IMR-90 (cell line): ENCODE results near the gene C1QTNF7. TPM values are rescaled to one million over a fixed set of nuclear protein-coding genes. Genes with fewer than 3 reads are reported as not detected.

Experiments used
- ATAC-seq: fragments of 200-7000 bp; cut with Tn5 transposase; 2 replicates; pipeline ENCODE4 v1.9.1; 2020; ENCODE audit warnings: low read depth, mild to moderate bottlenecking, moderate library complexity
- BruUV-seq: library from RNA; stranded (reverse); fragments of 400-500 nt; replicated peaks from 2 replicates; lab custom pipeline; 2021; lab: Mats Ljungman, UMichigan
- CTCF ChIA-PET: fragments of 300-600 bp; formaldehyde crosslinking; extraction: SDS; loops from one replicate; lab custom pipeline; 2021; ENCODE audit warnings: antibody characterized with exemption; lab: Yijun Ruan, JAX
- POLR2A ChIA-PET: fragments of 300-600 bp; sonication (Branson Sonifier 250); formaldehyde crosslinking; loops from one replicate; lab custom pipeline; 2022; ENCODE audit warnings: antibody characterized with exemption; ENCODE audit not compliant: unreplicated experiment; lab: Charles Lee
- DNase-seq: peaks from one replicate; pipeline ENCODE4 v3.0.0; 2013
- H2AFZ ChIP-seq: replicated peaks from 2 replicates; pipeline ENCODE3; 2013; ENCODE audit warnings: low read length, mild to moderate bottlenecking; ENCODE audit not compliant: poor library complexity
- H2AK5ac ChIP-seq: 2 replicates; pipeline ENCODE4 v1.6.1; 2013; ENCODE audit warnings: low read depth, low read length, inconsistent platforms
- H2AK9ac ChIP-seq: replicated peaks from 2 replicates; pipeline ENCODE3; 2013; ENCODE audit warnings: mild to moderate bottlenecking, low read depth, low read length, moderate library complexity; ENCODE audit not compliant: poor library complexity
- H2BK120ac ChIP-seq: 2 replicates; pipeline ENCODE4 v1.6.1; 2013; ENCODE audit warnings: low read depth, low read length, inconsistent platforms
- H2BK15ac ChIP-seq: 3 replicates; pipeline ENCODE4 v1.6.1; 2013; ENCODE audit warnings: low read depth, low read length, inconsistent platforms
- H2BK20ac ChIP-seq: 2 replicates; pipeline ENCODE4 v1.6.1; 2013; ENCODE audit warnings: low read depth, mild to moderate bottlenecking, inconsistent platforms, low read length, moderate library complexity
- H2BK5ac ChIP-seq: 2 replicates; pipeline ENCODE4 v1.6.1; 2013; ENCODE audit warnings: mild to moderate bottlenecking, low read depth, low read length, inconsistent platforms; ENCODE audit not compliant: poor library complexity, severe bottlenecking
- H3K14ac ChIP-seq: replicated peaks from 2 replicates; pipeline ENCODE4 v1.6.1; 2013; ENCODE audit warnings: low read depth, low read length, inconsistent platforms
- H3K18ac ChIP-seq: 2 replicates; pipeline ENCODE4 v1.6.1; 2013; ENCODE audit warnings: low read depth, low read length, control low read depth
- H3K23ac ChIP-seq: 2 replicates; pipeline ENCODE4 v1.6.1; 2013; ENCODE audit warnings: low read depth, low read length, inconsistent platforms
- H3K27ac ChIP-seq: 2 replicates; pipeline ENCODE4 v1.5.1; 2013; ENCODE audit warnings: mild to moderate bottlenecking, control low read depth, low read length; ENCODE audit not compliant: insufficient read depth
- H3K27me3 ChIP-seq: 2 replicates; pipeline ENCODE4 v1.6.1; 2013; ENCODE audit warnings: low read length; ENCODE audit not compliant: control insufficient read depth, insufficient read depth
- H3K36me3 ChIP-seq: 2 replicates; pipeline ENCODE4 v1.6.1; 2013; ENCODE audit warnings: low read length, mixed read lengths; ENCODE audit not compliant: control insufficient read depth, insufficient read depth
- H3K4ac ChIP-seq: 2 replicates; pipeline ENCODE4 v1.6.1; 2013; ENCODE audit warnings: low read depth, low read length, inconsistent platforms
- H3K4me1 ChIP-seq: 2 replicates; pipeline ENCODE4 v1.6.1; 2013; ENCODE audit warnings: low read length, mixed read lengths; ENCODE audit not compliant: control insufficient read depth, insufficient read depth
- H3K4me2 ChIP-seq: 2 replicates; pipeline ENCODE4 v1.6.1; 2013; ENCODE audit warnings: low read depth, mild to moderate bottlenecking, control low read depth, low read length, moderate library complexity
- H3K4me3 ChIP-seq: 2 replicates; pipeline ENCODE4 v1.5.1; 2013; ENCODE audit warnings: low read depth, mild to moderate bottlenecking, control low read depth, low read length, moderate library complexity; ENCODE audit not compliant: insufficient read depth
- H3K56ac ChIP-seq: 2 replicates; pipeline ENCODE4 v1.6.1; 2013; ENCODE audit warnings: low read length, inconsistent platforms; ENCODE audit not compliant: insufficient read depth; ENCODE audit errors: extremely low read depth
- H3K79me1 ChIP-seq, 2 experiments: 2 replicates each; pipeline ENCODE4 v1.6.1; 2013; ENCODE audit warnings: low read length in 2 of 2, inconsistent platforms in 1 of 2, low read depth in 1 of 2
- H3K9ac ChIP-seq: 2 replicates; pipeline ENCODE4 v1.6.1; 2013; ENCODE audit warnings: low read depth, low read length, control low read depth
- H3K9me1 ChIP-seq: 2 replicates; pipeline ENCODE4 v1.6.1; 2013; ENCODE audit warnings: low read length, inconsistent platforms; ENCODE audit not compliant: insufficient read depth
- H3K9me3 ChIP-seq: 2 replicates; pipeline ENCODE4 v1.6.1; 2013; ENCODE audit warnings: low read length; ENCODE audit not compliant: control insufficient read depth, insufficient read depth
- H4K20me1 ChIP-seq: 2 replicates; pipeline ENCODE4 v1.6.1; 2013; ENCODE audit warnings: low read length, inconsistent platforms; ENCODE audit not compliant: insufficient read depth
- H4K5ac ChIP-seq: 2 replicates; pipeline ENCODE4 v1.6.1; 2013; ENCODE audit warnings: mild to moderate bottlenecking, low read depth, low read length, control low read depth
- H4K8ac ChIP-seq, 2 experiments: 2 replicates each; pipeline ENCODE4 v1.6.1; 2013; ENCODE audit warnings: low read depth in 2 of 2, low read length in 2 of 2, control low read depth in 1 of 2, inconsistent platforms in 1 of 2
- H4K91ac ChIP-seq: 2 replicates; pipeline ENCODE4 v1.6.1; 2013; ENCODE audit warnings: low read depth, low read length, inconsistent platforms; ENCODE audit not compliant: insufficient read depth
- BHLHE40 ChIP-seq: fragments of 150-350 bp; IDR thresholded peaks from 2 replicates; pipeline ENCODE4 v1.6.1; 2016; ENCODE audit warnings: mild to moderate bottlenecking, low read depth, low read length
- CEBPB ChIP-seq: IDR thresholded peaks from 2 replicates; pipeline ENCODE4 v1.6.1; 2012; ENCODE audit warnings: low read depth, low read length, improper control_type of control experiment
- CHD1 ChIP-seq: IDR thresholded peaks from 2 replicates; pipeline ENCODE4 v1.6.1; 2012; ENCODE audit warnings: low read depth, low read length, improper control_type of control experiment
- FOS ChIP-seq: fragments of 150-350 bp; IDR thresholded peaks from 2 replicates; pipeline ENCODE4 v1.6.1; 2016; ENCODE audit warnings: low read depth, low read length
- MAFK ChIP-seq: IDR thresholded peaks from 2 replicates; pipeline ENCODE4 v1.6.1; 2012; ENCODE audit warnings: low read depth, low read length, improper control_type of control experiment
- MAZ ChIP-seq: IDR thresholded peaks from 2 replicates; pipeline ENCODE4 v1.6.1; 2012; ENCODE audit warnings: low read depth, mild to moderate bottlenecking, low read length, improper control_type of control experiment, moderate library complexity, borderline replicate concordance
- MXI1 ChIP-seq: IDR thresholded peaks from 2 replicates; pipeline ENCODE4 v1.6.1; 2012; ENCODE audit warnings: low read depth, mild to moderate bottlenecking, low read length, moderate library complexity, borderline replicate concordance
- NFE2L2 ChIP-seq: fragments of 150-350 bp; IDR thresholded peaks from 2 replicates; pipeline ENCODE4 v1.6.1; 2016; ENCODE audit warnings: low read depth, mild to moderate bottlenecking, low read length
- RAD21 ChIP-seq: IDR thresholded peaks from 2 replicates; pipeline ENCODE4 v1.6.1; 2012; ENCODE audit warnings: low read length, improper control_type of control experiment
- RCOR1 ChIP-seq: IDR thresholded peaks from 2 replicates; pipeline ENCODE4 v1.6.1; 2012; ENCODE audit warnings: mild to moderate bottlenecking, low read length, improper control_type of control experiment; ENCODE audit not compliant: insufficient replicate concordance
- RFX5 ChIP-seq: IDR thresholded peaks from 2 replicates; pipeline ENCODE4 v1.8.0; 2012; ENCODE audit warnings: low read depth, mild to moderate bottlenecking, low read length, moderate library complexity
- SMC3 ChIP-seq: fragments of 150-350 bp; IDR thresholded peaks from 2 replicates; pipeline ENCODE4 v1.6.1; 2016; ENCODE audit warnings: low read depth, mild to moderate bottlenecking, antibody characterized with exemption, low read length, moderate library complexity
- WGBS, 2 experiments: methylation state at CpG; one replicate each; pipeline versions ENCODE4 v1.1.5 to v1.1.7; 2013; ENCODE audit warnings: missing lambda C conversion rate in 2 of 2; ENCODE audit not compliant: insufficient read length in 1 of 2; ENCODE audit errors: extremely low coverage in 2 of 2; 5-methylcytosine and 5-hydroxymethylcytosine counted together
- dilution Hi-C: fragments of 300-500 bp; cut with HindIII; formaldehyde crosslinking; loops from one replicate; pipeline ENCODE4 v1.14.3; 2018; ENCODE audit warnings: low sequenced_read_pairs; ENCODE audit not compliant: unreplicated experiment
- in situ Hi-C: fragments of 300-500 bp; cut with MboI; formaldehyde crosslinking; loops from 3 replicates; pipeline ENCODE4 v1.14.3; 2019; ENCODE audit warnings: low sequenced_read_pairs, inconsistent platforms, mixed read lengths
- intact Hi-C: fragments of 100-400 bp; cut with micrococcal nuclease; formaldehyde crosslinking; loops from 2 replicates; pipeline ENCODE4 v1.10.0; 2022
- polyA plus RNA-seq, 3 experiments: library from polyadenylated mRNA; depleted of rRNA; stranded (reverse); fragments of >200 nt; gene quantifications; 2 replicates each; pipeline ENCODE4 v1.2.3, GENCODE V29; 2012; ENCODE audit warnings: low replicate concordance in 1 of 3
- total RNA-seq: library from RNA; depleted of rRNA; stranded (reverse); fragments of >200 nt; gene quantifications from 2 replicates; pipeline ENCODE4 v1.2.3, GENCODE V29; 2012
- TF ChIP-seq, protein P1 (sequence below): conservative IDR thresholded peaks from 2 replicates; pipeline ENCODE4 v1.5.1; 2012; ENCODE audit warnings: mild to moderate bottlenecking, low read depth, low read length, improper control_type of control experiment
- TF ChIP-seq, protein P2 (sequence below): fragments of 150-350 bp; IDR thresholded peaks from 2 replicates; pipeline ENCODE4 v1.6.1; 2017; ENCODE audit warnings: mild to moderate bottlenecking, antibody characterized with exemption, low read length, low read depth
- TF ChIP-seq, protein P3 (sequence below): fragments of 150-350 bp; IDR thresholded peaks from 2 replicates; pipeline ENCODE4 v1.6.1; 2016; ENCODE audit warnings: low read depth, mild to moderate bottlenecking, low read length, moderate library complexity, borderline replicate concordance

Gene C1QTNF7
- total and polyA plus RNA-seq, 2 of the 4 experiments (the other 2 are of a cell fraction): 0.12 to 0.18 TPM

DNA sequence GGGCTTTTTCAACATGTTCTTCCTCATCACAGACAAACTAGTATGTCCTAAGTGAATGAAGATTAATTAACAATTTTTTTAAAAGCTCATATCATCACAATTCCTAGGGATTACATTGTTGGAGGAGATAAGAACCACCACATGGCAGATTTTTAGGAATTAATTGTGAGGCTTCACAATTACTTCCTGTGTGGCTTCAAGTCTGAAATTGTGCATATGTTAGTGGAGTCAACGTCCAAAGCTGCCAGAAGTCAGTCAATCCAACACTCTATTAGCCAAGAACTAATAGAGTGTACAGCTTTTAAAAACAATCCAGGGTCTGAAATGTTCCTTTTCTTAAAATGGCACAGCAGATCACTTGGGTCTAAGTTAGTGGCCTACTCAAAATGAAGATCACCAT, 49.3 kb upstream of the C1QTNF7 start:
- ChIA-PET CTCF (interaction anchor here (1.8 kb wide), 1 partner anchor 18 kb away, joined by 6 read pairs; no protein-coding TSS in a partner anchor), POLR2A (no interaction called here)
- Histone ChIP-seq H2AK9ac (no peak overlapping the region), H4K8ac (no peak overlapping the region), H3K23ac (no peak overlapping the region), H2AFZ (no peak overlapping the region), H3K4me3 (no peak overlapping the region), H3K56ac (no peak overlapping the region), H2BK20ac (no peak overlapping the region), H3K4ac (no peak overlapping the region), H3K27me3 (peaks cover 3% of the 10 kb centered on the region), H4K5ac (no peak overlapping the region), H4K91ac (no peak overlapping the region), H3K14ac (no peak overlapping the region), H3K9me1 (0 out of 2 replicates have a peak, but pooled peaks cover 3% of the 10 kb centered on the region), H3K18ac (no peak overlapping the region), H2BK5ac (no peak overlapping the region), H2BK120ac (no peak overlapping the region), H3K36me3 (no peaks in the 10 kb centered on the region), H3K4me2 (no peak overlapping the region), H2BK15ac (no peak overlapping the region), H3K4me1 (peaks cover 7% of the 10 kb centered on the region), H3K27ac (no peak overlapping the region), H3K79me1 (no peaks in the 10 kb centered on the region), H4K20me1 (no peaks in the 10 kb centered on the region), H3K9me3 (no peaks in the 10 kb centered on the region), H3K9ac (no peak overlapping the region), H2AK5ac (no peak overlapping the region)
- TF ChIP-seq MXI1: no peak
- TF ChIP-seq SMC3: no peak
- no peak for TF ChIP-seq CEBPB
- TF ChIP-seq, protein P1, sequence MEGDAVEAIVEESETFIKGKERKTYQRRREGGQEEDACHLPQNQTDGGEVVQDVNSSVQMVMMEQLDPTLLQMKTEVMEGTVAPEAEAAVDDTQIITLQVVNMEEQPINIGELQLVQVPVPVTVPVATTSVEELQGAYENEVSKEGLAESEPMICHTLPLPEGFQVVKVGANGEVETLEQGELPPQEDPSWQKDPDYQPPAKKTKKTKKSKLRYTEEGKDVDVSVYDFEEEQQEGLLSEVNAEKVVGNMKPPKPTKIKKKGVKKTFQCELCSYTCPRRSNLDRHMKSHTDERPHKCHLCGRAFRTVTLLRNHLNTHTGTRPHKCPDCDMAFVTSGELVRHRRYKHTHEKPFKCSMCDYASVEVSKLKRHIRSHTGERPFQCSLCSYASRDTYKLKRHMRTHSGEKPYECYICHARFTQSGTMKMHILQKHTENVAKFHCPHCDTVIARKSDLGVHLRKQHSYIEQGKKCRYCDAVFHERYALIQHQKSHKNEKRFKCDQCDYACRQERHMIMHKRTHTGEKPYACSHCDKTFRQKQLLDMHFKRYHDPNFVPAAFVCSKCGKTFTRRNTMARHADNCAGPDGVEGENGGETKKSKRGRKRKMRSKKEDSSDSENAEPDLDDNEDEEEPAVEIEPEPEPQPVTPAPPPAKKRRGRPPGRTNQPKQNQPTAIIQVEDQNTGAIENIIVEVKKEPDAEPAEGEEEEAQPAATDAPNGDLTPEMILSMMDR: no peak
- TF ChIP-seq MAZ: no peak
- no peak for TF ChIP-seq MAFK
- no peak for TF ChIP-seq RFX5
- no peak for TF ChIP-seq FOS
- TF ChIP-seq, protein P2, sequence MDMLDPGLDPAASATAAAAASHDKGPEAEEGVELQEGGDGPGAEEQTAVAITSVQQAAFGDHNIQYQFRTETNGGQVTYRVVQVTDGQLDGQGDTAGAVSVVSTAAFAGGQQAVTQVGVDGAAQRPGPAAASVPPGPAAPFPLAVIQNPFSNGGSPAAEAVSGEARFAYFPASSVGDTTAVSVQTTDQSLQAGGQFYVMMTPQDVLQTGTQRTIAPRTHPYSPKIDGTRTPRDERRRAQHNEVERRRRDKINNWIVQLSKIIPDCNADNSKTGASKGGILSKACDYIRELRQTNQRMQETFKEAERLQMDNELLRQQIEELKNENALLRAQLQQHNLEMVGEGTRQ: no peak
- TF ChIP-seq CHD1: no peak
- no peak for TF ChIP-seq BHLHE40
- TF ChIP-seq RAD21: no peak
- TF ChIP-seq NFE2L2: no peak
- no peak for TF ChIP-seq RCOR1
- TF ChIP-seq, protein P3, sequence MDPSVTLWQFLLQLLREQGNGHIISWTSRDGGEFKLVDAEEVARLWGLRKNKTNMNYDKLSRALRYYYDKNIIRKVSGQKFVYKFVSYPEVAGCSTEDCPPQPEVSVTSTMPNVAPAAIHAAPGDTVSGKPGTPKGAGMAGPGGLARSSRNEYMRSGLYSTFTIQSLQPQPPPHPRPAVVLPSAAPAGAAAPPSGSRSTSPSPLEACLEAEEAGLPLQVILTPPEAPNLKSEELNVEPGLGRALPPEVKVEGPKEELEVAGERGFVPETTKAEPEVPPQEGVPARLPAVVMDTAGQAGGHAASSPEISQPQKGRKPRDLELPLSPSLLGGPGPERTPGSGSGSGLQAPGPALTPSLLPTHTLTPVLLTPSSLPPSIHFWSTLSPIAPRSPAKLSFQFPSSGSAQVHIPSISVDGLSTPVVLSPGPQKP: no peak
- ATAC-seq (no peak), DNase-seq (no peak)
- intact Hi-C loops: no loop called here
- BruUV-seq: no TSS peak
- dilution Hi-C loops: no loop called here
- no CpG with 5 or more reads among the region's 1 CpG for WGBS, 2 experiments
- in situ Hi-C loops: no loop called here
